Suprapubic skin (tissue), 4 donors: ENCODE results near the gene CHTOP.

Experiments
- EP300 ChIP-seq: sonication (generic); formaldehyde crosslinking; IDR thresholded peaks from one replicate; pipeline ENCODE4 v1.6.1; 2017; ENCODE audit warnings: antibody characterized with exemption
- POLR2AphosphoS5 ChIP-seq, 3 donors: sonication (generic); formaldehyde crosslinking; IDR thresholded peaks; one replicate each; pipeline ENCODE4 v1.6.1; 2017; ENCODE audit warnings: antibody characterized with exemption in 3 of 3
- TF ChIP-seq, protein P1 (sequence below), 2 donors: fragments of 200-600 bp in 1 of 2; fragments of 450-650 bp in 1 of 2; sonication (generic) in 1 of 2; IDR thresholded peaks; one replicate each; pipeline ENCODE4 v1.5.1; 2016 to 2019; ENCODE audit warnings: antibody characterized with exemption in 2 of 2, mild to moderate bottlenecking in 1 of 2, moderate library complexity in 1 of 2

DNA sequence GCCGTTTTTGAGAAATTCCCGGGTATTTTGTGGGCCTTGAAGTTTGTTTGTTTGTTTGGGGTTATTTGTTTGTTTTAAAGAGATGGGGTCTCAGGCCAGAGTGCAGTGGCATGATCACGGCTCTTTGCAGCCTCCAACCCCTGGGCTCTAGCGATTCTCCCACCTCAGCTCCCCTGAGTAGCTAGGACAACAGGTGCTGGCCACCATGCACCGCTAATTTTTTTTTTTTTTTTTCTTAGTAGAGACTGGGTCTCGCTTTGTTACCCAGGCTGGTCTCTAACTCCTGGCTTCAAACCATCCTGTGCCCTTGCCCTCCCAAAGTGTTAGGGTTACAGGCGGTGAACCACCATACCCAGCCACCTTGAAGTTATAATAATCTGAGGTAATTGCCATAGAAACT lies 2.0 kb downstream of the CHTOP start:
- TF ChIP-seq POLR2AphosphoS5 (IDR thresholded peaks at IDR 0.05): no peak
- TF ChIP-seq, protein P1, sequence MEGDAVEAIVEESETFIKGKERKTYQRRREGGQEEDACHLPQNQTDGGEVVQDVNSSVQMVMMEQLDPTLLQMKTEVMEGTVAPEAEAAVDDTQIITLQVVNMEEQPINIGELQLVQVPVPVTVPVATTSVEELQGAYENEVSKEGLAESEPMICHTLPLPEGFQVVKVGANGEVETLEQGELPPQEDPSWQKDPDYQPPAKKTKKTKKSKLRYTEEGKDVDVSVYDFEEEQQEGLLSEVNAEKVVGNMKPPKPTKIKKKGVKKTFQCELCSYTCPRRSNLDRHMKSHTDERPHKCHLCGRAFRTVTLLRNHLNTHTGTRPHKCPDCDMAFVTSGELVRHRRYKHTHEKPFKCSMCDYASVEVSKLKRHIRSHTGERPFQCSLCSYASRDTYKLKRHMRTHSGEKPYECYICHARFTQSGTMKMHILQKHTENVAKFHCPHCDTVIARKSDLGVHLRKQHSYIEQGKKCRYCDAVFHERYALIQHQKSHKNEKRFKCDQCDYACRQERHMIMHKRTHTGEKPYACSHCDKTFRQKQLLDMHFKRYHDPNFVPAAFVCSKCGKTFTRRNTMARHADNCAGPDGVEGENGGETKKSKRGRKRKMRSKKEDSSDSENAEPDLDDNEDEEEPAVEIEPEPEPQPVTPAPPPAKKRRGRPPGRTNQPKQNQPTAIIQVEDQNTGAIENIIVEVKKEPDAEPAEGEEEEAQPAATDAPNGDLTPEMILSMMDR (IDR thresholded peaks at IDR 0.05): no peak
- no peak for TF ChIP-seq EP300
